Hippocampal formation (tissue), 2 donors: ENCODE data around the gene MLLT10.

ENCODE experiments used
- DNase-seq, 2 donors: peaks; one replicate each; lab custom pipeline; 2025; lab: John Stamatoyannopoulos, UW

MLLT10 gene

DNA sequence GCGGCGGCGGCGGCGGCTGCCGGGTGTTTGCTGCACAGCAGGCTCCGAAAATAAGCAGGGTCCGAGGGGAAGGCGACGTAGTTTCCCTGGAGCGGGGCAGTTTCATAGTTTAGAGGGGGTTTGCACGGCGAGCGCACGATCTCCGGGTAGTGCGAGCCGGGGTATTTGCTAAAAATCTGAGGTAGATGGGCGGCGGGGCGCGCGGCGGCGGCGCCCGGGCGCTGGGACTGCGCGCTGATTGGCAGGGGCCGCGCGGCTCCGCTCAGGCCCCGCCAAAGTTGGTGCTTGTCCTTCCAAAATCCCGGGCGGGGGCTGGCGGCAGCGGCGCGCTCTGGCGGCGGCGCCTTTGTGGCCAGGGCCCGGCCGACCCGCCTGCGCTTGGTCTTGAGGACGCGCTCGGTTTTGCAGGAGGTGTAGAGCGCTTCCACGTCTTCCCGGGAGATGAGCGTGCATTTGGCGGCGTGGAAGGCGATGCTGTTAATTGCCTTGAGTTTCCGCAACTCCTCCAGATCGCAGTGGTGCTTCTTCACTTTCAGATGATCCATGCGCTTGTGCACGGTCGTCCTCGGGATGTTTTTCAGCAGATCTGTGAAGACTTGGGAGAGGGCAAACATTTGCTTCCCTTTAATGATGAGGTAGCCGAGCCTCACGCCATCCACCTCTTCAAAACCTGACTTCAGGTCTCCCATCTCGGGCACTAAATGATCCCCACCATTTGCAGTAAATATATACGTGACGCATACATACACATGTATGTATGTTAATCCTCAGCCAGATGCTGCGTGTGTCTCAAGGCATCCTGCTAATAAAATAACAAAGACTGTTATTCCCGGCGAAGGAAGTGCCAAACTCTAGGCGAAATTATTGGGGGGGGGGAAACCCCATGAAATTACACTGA is 16.6 kb upstream of the MLLT10 start:
- DNase-seq = peak in 1 of 2 donors; percentile 54

DNA sequence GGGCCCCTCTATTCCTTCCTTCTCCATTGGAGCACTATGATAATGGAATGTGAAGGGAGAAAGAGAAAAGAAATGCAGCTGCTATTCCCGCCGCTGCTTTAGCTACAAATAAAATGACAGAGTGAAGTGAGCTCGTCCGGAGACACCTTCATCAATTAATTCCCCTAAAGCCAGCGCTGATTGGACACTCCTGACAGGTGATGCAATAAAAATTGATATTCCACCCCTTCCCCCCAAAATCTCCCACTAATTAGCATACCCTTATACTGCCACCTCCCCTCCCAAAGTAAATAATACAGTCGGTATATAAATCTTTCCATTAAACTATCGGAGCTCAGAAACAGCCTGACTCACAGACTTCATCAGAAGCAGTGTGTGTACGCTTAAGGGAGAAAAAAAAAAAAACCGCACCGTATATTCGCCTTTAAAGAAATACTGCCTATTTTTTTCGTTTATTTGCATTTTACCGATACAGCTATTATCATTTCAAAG is 15.8 kb upstream of the MLLT10 start:
- DNase-seq = no peak

DNA sequence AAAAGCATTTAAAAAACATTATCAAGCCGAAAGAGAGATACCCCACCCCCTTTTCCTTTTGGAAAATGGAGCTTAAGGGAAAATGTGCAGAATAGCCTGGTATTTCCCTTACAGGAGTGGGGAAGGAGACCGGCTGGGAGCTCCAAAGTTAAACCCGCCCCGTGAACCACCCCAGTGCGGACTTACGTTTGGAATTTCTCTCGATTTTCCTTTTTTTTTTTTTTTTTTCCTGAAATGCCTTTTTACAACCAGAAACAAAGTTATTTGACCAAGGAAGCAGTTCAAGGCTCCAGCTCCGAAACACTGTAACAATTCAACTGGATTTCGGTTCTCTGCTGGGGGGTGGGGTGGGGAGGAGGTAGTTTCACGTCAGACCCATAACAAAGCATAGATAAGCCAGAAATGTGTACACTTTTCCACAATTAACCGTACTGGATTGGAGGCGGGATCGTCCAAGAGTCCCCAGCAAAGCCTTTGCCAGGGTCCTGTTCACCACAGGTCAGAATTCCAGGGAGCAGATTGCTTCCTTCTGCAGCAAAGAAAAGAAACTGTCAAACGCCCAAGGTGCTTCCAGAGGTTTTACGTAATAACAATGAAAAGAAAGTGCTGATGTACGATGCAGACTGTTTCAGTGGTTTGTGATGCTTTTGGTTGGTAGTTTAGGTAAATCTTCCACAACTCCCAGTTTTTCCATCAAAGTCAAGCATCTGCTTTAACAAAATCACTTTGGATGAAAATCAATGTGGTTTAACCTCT is 15.2 kb upstream of the MLLT10 start:
- DNase-seq = no peak

GRCh38 chr10:21519397-21519933 is 14.6 kb upstream of the MLLT10 start:
- DNase-seq = no peak

- no peak for DNase-seq
These were observed 14.0 kb upstream of the MLLT10 start for GRCh38 chr10:21519941-21520436.

- no peak for DNase-seq
These were observed 13.5 kb upstream of the MLLT10 start for GRCh38 chr10:21520509-21520908.

- DNase-seq = no peak
These were observed 13.1 kb upstream of the MLLT10 start for GRCh38 chr10:21520949-21521348.

- DNase-seq = no peak
These were observed 12.1 kb upstream of the MLLT10 start for GRCh38 chr10:21521751-21522533.

DNA sequence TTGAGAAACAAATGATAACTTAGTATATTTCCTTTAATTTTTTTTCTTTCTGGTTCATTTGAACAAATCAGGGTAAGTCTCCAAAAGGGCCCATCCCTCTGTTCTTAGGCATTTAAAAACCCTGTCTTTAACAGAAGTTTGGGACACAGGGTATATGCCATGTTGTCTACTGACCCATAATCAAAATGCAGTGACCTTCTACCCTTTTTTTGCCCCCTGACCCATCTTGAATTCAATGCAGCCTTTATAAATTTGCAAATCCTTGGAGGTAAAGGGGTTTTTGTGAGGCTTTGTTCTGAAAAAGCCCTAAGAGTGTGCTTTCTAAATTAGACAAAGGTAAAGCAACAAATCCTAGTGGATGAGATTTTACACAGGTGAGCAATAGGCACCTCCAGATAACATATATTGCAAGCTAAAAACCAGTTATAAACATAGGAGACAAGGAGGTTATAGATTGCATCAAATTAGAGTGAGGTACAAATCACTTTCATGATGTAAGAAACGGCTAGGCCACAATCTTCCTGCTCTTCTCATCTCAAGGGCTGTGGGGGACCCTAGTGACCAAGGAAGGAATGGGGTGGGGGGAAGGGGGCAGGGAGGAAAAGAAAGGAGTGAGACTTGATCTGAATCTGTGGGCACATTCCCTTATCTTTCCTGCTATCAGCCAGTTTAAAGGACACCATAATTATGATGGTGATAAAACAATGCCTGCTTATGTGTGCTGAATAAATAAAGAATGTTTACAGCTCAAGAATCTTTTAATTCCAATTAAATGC is 11.2 kb upstream of the MLLT10 start:
- no peak for DNase-seq

- no peak for DNase-seq
These were observed 10.4 kb upstream of the MLLT10 start for GRCh38 chr10:21523557-21524008.

DNA sequence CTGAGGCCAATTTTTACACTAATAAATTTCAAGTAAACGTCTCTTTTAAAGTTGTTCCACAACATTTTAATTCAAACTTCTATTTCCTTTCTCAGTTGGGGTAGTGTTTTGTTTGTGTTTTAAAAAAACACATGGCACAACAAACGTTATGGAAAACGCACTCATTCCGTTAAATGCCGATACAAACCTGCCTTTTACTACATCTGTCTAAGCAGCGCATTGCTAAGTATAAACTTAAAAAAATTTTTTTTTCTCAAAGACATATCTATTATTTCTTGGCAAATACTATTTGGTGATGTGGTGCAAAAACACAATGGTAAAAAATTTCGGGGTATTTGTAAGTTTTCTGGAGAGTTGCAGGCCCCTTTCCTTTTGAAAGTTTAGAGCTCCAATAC is 9.9 kb upstream of the MLLT10 start:
- DNase-seq = no peak

DNA sequence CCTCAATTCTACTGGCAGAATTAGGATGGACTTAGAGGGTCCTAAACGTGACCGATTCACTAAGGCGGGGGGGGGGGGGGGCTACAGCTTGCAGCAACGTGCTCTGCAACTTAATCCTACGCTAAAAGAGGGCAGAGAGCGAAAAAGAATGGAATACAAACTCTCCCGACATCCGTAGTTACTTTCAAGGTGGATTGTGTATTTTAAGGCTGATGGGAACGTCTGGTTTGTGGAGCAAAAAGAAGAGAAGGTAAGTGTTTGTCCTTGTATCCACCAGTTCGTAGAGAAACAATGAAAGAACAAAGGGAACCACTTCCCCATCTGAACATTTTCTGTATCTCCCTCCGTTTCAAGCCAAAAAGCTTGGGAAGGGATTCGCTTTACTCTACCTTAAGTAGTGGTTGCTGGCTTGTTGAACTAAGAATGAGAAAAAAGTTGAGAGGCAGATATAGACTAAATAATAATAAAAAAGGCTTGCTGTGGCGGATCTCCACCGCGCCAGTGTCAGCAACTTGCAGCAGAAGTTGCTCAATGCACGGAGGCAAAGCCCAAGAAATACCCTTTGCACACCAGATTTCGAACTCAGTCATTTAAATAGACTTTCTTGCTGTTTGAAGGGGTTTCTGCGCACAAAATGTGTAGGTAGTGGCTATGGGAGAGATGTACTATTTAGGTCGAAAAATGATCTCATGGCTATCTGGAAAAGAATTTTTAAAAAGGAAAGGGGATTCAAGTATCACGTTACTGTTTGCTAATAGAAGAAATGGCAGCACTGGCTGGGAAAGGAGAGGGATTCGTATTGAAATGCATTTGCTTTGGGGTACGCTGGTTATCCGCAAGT is 9.3 kb upstream of the MLLT10 start:
- DNase-seq = peak in 1 of 2 donors; percentile 45

DNA sequence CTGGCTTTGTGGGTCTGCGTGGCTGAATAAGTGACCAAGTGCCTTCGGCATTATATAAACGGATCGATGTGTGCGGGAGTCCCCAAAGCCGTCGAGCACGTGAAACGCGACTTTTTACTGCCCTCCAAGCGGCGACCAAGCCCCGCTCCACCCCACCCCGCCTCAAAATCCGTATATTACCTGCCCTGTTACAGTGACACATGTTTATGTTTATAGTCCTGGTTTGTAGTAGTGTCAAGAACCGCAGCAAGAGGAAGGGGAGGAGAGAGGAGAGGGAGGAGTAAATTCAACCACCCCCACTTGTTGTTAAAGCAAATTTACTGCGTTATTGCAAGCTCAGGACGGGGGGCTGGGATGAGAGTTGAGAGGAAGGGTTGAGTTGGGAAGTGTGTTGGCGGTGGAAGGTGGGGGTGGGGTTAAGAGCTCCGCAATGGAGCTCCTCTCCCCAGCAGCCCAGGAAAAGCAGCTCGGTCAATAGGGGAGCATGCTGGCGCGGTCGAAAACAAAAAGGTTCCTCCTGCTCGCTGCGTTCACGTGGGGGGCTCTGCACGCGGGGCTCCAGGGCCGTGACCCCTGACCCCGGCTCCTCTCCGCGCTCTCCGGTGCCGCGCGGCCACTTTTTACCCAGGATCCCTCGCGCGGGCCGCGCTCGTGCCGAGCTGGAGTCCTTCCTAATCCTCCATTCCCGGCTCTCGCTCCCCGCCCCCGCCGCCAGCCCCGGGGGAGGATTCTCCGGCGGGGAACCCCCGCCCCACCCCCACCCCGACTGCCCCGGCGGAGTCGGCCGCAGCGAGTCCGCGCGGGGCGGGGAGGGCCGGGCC is 8.5 kb upstream of the MLLT10 start, which contains the start of gene SKIDA1:
SKIDA1 (minus strand) TSS at position 316 of the 821 bp plus-strand sequence. CDS start 7,860 bp downstream, outside the sequence.
- peak; percentile 77 to 83 for DNase-seq

GRCh38 chr10:21526188-21526859 is 7.7 kb upstream of the MLLT10 start:
- peak; percentile 83 to 88 for DNase-seq

DNA sequence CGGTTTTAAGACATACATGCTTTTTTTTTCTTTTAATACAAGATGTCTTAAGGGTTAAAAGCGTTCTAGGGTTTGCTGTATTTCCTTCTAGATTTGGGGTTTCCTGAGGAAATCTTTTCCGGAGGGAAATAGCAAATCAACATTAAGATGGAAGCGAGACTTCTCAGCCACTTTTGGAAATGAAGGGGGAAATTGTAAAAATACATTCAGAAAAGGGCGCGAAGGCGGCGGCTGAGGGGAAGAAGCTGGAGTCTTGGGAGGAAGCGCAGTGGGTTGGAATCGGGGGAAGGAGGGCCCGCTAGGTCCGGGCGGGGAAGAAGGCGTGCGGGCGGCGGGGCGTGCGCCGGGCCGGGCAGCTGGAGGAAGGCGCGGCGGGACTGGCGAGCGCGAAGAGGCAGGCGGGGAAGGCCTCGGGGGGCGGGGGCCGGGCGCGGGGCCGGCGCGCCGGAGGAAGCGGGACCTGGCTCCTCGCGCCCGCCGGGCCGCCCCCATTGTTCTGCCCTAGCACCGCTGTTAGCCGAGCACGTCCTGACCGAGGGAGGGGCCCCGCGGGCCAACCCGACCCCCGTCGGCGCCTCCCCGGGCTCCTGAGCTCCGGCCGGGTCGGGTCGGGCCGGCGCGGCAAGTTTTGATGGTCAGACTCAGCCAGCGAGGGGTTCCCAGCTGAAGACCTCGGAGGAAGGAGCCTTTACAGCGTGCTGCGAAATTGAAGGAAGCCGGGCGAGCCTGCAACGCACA is 7.0 kb upstream of the MLLT10 start:
- DNase-seq = peak; percentile 69 to 74

- peak in 1 of 2 donors; percentile 73 for DNase-seq
These were observed 6.3 kb upstream of the MLLT10 start for GRCh38 chr10:21527598-21528235.
